HG02840 (cell line): ENCODE measurements around the gene FANK1.
"Not testable (repeated sequence)": the region's sequence is repeated elsewhere in the genome, so short reads cannot be mapped to it uniquely, and the experiment has no call there.

Source experiments
- ATAC-seq: cut with Tn5 transposase; IDR thresholded peaks from one replicate; pipeline ENCODE4 v1.9.1; 2021; ENCODE audit warnings: mild to moderate bottlenecking, moderate library complexity, moderate number of reproducible peaks; ENCODE audit not compliant: unreplicated experiment, low FRiP score

The FANK1 gene

GRCh38 chr10:126016156-126016805 is 119.9 kb downstream of the FANK1 start:
- no peak for ATAC-seq

- ATAC-seq, result no peak
Measured at GRCh38 chr10:126016882-126017281, 120.5 kb downstream of the FANK1 start.

- no peak for ATAC-seq
Measured at GRCh38 chr10:126017961-126018560, 121.7 kb downstream of the FANK1 start.

GRCh38 chr10:126021833-126022500 is 125.6 kb downstream of the FANK1 start:
- ATAC-seq, result no peak

GRCh38 chr10:126022841-126023240 is 126.5 kb downstream of the FANK1 start:
- ATAC-seq, result no peak

- ATAC-seq, result no peak
Measured at GRCh38 chr10:126027692-126028091, 131.3 kb downstream of the FANK1 start.

- ATAC-seq, result no peak
Measured at GRCh38 chr10:126029999-126030398, 133.6 kb downstream of the FANK1 start.

GRCh38 chr10:126034586-126034985 is 138.2 kb downstream of the FANK1 start:
- ATAC-seq, result no peak

- no peak for ATAC-seq
Measured at GRCh38 chr10:126036515-126036914, 140.2 kb downstream of the FANK1 start.

- ATAC-seq, result no peak
Measured at GRCh38 chr10:126037946-126038345, 141.6 kb downstream of the FANK1 start.

- ATAC-seq, result no peak
Measured at GRCh38 chr10:126041117-126041516, 144.8 kb downstream of the FANK1 start.

GRCh38 chr10:126041804-126042231 is 145.5 kb downstream of the FANK1 start:
- peak; percentile 99 for ATAC-seq

- ATAC-seq, result no peak
Measured at GRCh38 chr10:126042354-126042753, 146.0 kb downstream of the FANK1 start.

GRCh38 chr10:126042906-126043305 is 146.5 kb downstream of the FANK1 start:
- no peak for ATAC-seq

GRCh38 chr10:126043389-126043788 is 147.0 kb downstream of the FANK1 start:
- ATAC-seq, result no peak

GRCh38 chr10:126045861-126046260 is 149.5 kb downstream of the FANK1 start:
- ATAC-seq, result no peak

- no peak for ATAC-seq
Measured at GRCh38 chr10:126046831-126047230, 150.5 kb downstream of the FANK1 start.

GRCh38 chr10:126047749-126048148 is 151.4 kb downstream of the FANK1 start:
- not testable (repeated sequence) for ATAC-seq

GRCh38 chr10:126049759-126050700 is 153.7 kb downstream of the FANK1 start:
- ATAC-seq, result no peak

- no peak for ATAC-seq
Measured at GRCh38 chr10:126052171-126052570, 155.8 kb downstream of the FANK1 start.

- no peak for ATAC-seq
Measured at GRCh38 chr10:126054191-126054590, 157.8 kb downstream of the FANK1 start.
